Naive thymus-derived CD4-positive, alpha-beta T cell (primary cell): ENCODE data around the gene CYLD. TPM values are rescaled to one million over a fixed set of nuclear protein-coding genes. Genes with fewer than 3 reads are reported as not detected.

Experiments used
- ATAC-seq: fragments of 150-1000 bp; cut with Tn5 transposase; 2 replicates; pipeline ENCODE4 v1.10.0; 2021; ENCODE audit warnings: mild to moderate bottlenecking, moderate library complexity
- CTCF ChIA-PET: fragments of 350-600 bp; sonication (Branson Sonifier 250); formaldehyde crosslinking; loops from one replicate; lab custom pipeline; 2021; ENCODE audit warnings: antibody characterized with exemption; lab: Charles Lee
- POLR2A ChIA-PET: fragments of 350-600 bp; sonication (Branson Sonifier 250); formaldehyde crosslinking; loops from one replicate; lab custom pipeline; 2021; ENCODE audit warnings: antibody characterized with exemption, inconsistent platforms; lab: Charles Lee
- DNase-seq, 9 donors: peaks; one replicate each; pipeline versions ENCODE4 v3.0.0 to v3.0.0-alpha.2; 2020 to 2022; ENCODE audit warnings: mixed read lengths in 1 of 9
- H3K27ac ChIP-seq: one replicate; pipeline ENCODE4 v1.7.0; 2013; ENCODE audit warnings: mild to moderate bottlenecking, low read depth, low read length, moderate library complexity
- H3K27me3 ChIP-seq, 2 donors: one replicate each; pipeline ENCODE4 v1.7.0; 2013; ENCODE audit warnings: low read length in 2 of 2, mild to moderate bottlenecking in 2 of 2, moderate library complexity in 2 of 2; ENCODE audit not compliant: control insufficient read depth in 2 of 2, insufficient read depth in 2 of 2
- H3K36me3 ChIP-seq, 3 experiments: 1 replicate in 2 of 3; 2 replicates in 1 of 3; pipeline ENCODE4 v1.7.0; 2013; ENCODE audit warnings: low read length in 3 of 3, mild to moderate bottlenecking in 3 of 3, moderate library complexity in 1 of 3; ENCODE audit not compliant: insufficient read depth in 3 of 3, control insufficient read depth in 2 of 3
- H3K4me1 ChIP-seq, 2 donors: one replicate each; pipeline ENCODE4 v1.7.0; 2013; ENCODE audit warnings: low read length in 2 of 2, mild to moderate bottlenecking in 2 of 2, moderate library complexity in 1 of 2; ENCODE audit not compliant: control insufficient read depth in 2 of 2, insufficient read depth in 2 of 2
- H3K4me3 ChIP-seq: 2 replicates; pipeline ENCODE4 v1.7.0; 2013; ENCODE audit warnings: mild to moderate bottlenecking, low read length
- H3K9me3 ChIP-seq, 3 experiments: 1 replicate in 2 of 3; 2 replicates in 1 of 3; pipeline ENCODE4 v1.7.0; 2013; ENCODE audit warnings: low read length in 3 of 3; ENCODE audit not compliant: control insufficient read depth in 2 of 3
- H3K27ac Mint-ChIP-seq, 9 donors: one replicate each; pipeline ENCODE4 v1.8.0; 2020 to 2022; ENCODE audit warnings: mixed read lengths in 9 of 9, mild to moderate bottlenecking in 8 of 9, moderate library complexity in 5 of 9, inconsistent platforms in 2 of 9
- H3K27me3 Mint-ChIP-seq, 5 donors: one replicate each; pipeline ENCODE4 v1.8.0; 2021 to 2022; ENCODE audit warnings: mixed read lengths in 5 of 5, mild to moderate bottlenecking in 1 of 5
- H3K36me3 Mint-ChIP-seq, 5 donors: one replicate each; pipeline ENCODE4 v1.8.0; 2020 to 2022; ENCODE audit warnings: mixed read lengths in 5 of 5, mild to moderate bottlenecking in 3 of 5, inconsistent platforms in 1 of 5
- H3K4me1 Mint-ChIP-seq, 7 donors: one replicate each; pipeline ENCODE4 v1.8.0; 2020 to 2022; ENCODE audit warnings: mixed read lengths in 7 of 7, mild to moderate bottlenecking in 3 of 7, inconsistent platforms in 1 of 7
- H3K4me3 Mint-ChIP-seq, 10 donors: one replicate each; pipeline ENCODE4 v1.8.0; 2020 to 2022; ENCODE audit warnings: mild to moderate bottlenecking in 10 of 10, mixed read lengths in 10 of 10, moderate library complexity in 6 of 10, inconsistent platforms in 2 of 10
- H3K9me3 Mint-ChIP-seq, 11 donors: one replicate each; pipeline ENCODE4 v1.8.0; 2020 to 2022; ENCODE audit warnings: mixed read lengths in 11 of 11, mild to moderate bottlenecking in 4 of 11, inconsistent platforms in 1 of 11, moderate library complexity in 1 of 11
- intact Hi-C, 2 donors: fragments of 100-400 bp; cut with micrococcal nuclease; formaldehyde crosslinking; loops; one replicate each; pipeline ENCODE4 v1.15.1; 2023
- polyA plus RNA-seq, 2 donors: library from polyadenylated mRNA; unstranded; fragments of 300-500 nt; fragmentation: Illumina TruSeq; gene quantifications; one replicate each; pipeline ENCODE4 v1.2.3, GENCODE V29; 2021
- total RNA-seq, 6 experiments: library from RNA in 5 of 6; stranded (reverse) in 5 of 6; gene quantifications; 1 replicate in 5 of 6; 2 replicates in 1 of 6; pipeline ENCODE4 v1.2.3 and lab custom pipeline; 2021 to 2026

Gene CYLD
- total and polyA plus RNA-seq, 7 experiments from 2014 or later = 170 to 393 (median 276) TPM

DNA sequence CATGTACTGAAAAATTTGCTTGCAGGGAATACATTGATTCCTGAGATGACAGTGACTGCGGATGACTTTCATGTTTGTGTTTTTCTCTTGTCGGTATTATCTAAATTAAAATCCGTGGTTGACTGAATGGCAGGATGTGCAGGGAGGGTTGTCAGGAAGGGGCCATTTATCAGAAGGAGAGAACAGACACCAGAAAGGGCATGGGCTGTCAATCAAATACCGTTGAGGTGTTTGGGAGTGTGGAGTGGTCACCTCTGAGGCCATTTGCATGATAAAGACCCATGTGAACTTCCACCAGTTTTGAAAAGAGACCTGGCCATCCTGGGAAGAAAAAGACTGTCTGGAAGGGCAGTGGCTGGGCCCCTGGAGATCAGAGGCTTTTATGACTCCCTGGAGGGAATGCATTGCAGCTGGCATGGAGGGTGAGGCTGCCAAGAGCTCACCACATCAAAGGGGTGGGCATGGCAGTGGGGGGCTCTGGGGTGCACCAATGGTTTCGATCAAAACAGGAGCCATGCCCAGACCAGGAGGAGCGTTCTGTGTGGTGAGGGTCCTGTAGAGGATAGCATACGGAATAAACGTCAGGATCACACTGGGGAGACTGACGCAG, 67.1 kb downstream of the CYLD start:
- Histone ChIP-seq H3K36me3 (no peaks in the 10 kb centered on the region), H3K27me3 (no peaks in the 10 kb centered on the region), H3K4me3 (no peak overlapping the region), H3K4me1 (peaks cover 3 to 5% of the 10 kb centered on the region in 2 donors), H3K9me3 (no peaks in the 10 kb centered on the region), H3K27ac (no peak overlapping the region)
- Mint-ChIP-seq H3K27me3 (no peaks in the 10 kb centered on the region), H3K27ac (peak overlapping the region in 1 of 9 donors; percentile 77), H3K4me3 (no peak overlapping the region), H3K36me3 (no peaks in the 10 kb centered on the region), H3K4me1 (peaks cover 8 to 13% (median 11%) of the 10 kb centered on the region in 7 donors), H3K9me3 (peaks cover 0 to 1% (median 0%) of the 10 kb centered on the region in 11 donors)
- DNase-seq (no peak), ATAC-seq (no peak)
- ChIA-PET POLR2A (no interaction called here), CTCF (no interaction called here)
- intact Hi-C loops = loop anchor here in 1 of 2 donors (10.0 kb wide), 1 partner anchor 954 kb away; the partner anchor contains the start of gene ZNF423

GRCh38 chr16:50809561-50809960, 67.7 kb downstream of the CYLD start:
- CTCF ChIA-PET = interaction anchor here (1.5 kb wide), 1 partner anchor 785 kb away, joined by 3 read pairs; the partner anchor contains the start of gene CNEP1R1
- ATAC-seq = no peak
- Mint-ChIP-seq H3K4me1 (peaks cover 8 to 13% (median 11%) of the 10 kb centered on the region in 7 donors), H3K27ac (peak overlapping the region in 1 of 9 donors; percentile 77), H3K27me3 (no peaks in the 10 kb centered on the region), H3K4me3 (no peak overlapping the region), H3K36me3 (no peaks in the 10 kb centered on the region), H3K9me3 (peaks cover 0 to 1% (median 0%) of the 10 kb centered on the region in 11 donors)
- no peak overlapping the region for H3K4me3 ChIP-seq
- POLR2A ChIA-PET = no interaction called here
- H3K9me3 ChIP-seq = no peaks in the 10 kb centered on the region
- H3K36me3 ChIP-seq = no peaks in the 10 kb centered on the region
- peaks cover 3 to 5% of the 10 kb centered on the region in 2 donors for H3K4me1 ChIP-seq
- intact Hi-C loops = loop anchor here in 1 of 2 donors (10.0 kb wide), 1 partner anchor 955 kb away; the partner anchor contains the start of gene ZNF423
- DNase-seq = no peak
- H3K27me3 ChIP-seq = no peaks in the 10 kb centered on the region
- no peak overlapping the region for H3K27ac ChIP-seq

- no peak overlapping the region for H3K27ac ChIP-seq
- DNase-seq = no peak
- H3K27me3 Mint-ChIP-seq = no peaks in the 10 kb centered on the region
- no peak overlapping the region for H3K4me3 Mint-ChIP-seq
- no peak for ATAC-seq
- intact Hi-C loops = no loop called here
- no peaks in the 10 kb centered on the region for H3K9me3 ChIP-seq
- CTCF ChIA-PET = interaction anchor here (1.5 kb wide), 1 partner anchor 786 kb away, joined by 3 read pairs; the partner anchor contains the start of gene CNEP1R1
- H3K27me3 ChIP-seq = no peaks in the 10 kb centered on the region
- H3K27ac Mint-ChIP-seq = no peak overlapping the region
- no peaks in the 10 kb centered on the region for H3K36me3 Mint-ChIP-seq
- POLR2A ChIA-PET = no interaction called here
- no peak overlapping the region for H3K4me3 ChIP-seq
- peaks cover 0 to 1% (median 0%) of the 10 kb centered on the region in 11 donors for H3K9me3 Mint-ChIP-seq
- H3K4me1 ChIP-seq = peaks cover 3 to 5% of the 10 kb centered on the region in 2 donors
- H3K36me3 ChIP-seq = no peaks in the 10 kb centered on the region
- peaks cover 8 to 13% (median 11%) of the 10 kb centered on the region in 7 donors for H3K4me1 Mint-ChIP-seq
Observed at GRCh38 chr16:50810241-50810965, 68.5 kb downstream of the CYLD start.

DNA sequence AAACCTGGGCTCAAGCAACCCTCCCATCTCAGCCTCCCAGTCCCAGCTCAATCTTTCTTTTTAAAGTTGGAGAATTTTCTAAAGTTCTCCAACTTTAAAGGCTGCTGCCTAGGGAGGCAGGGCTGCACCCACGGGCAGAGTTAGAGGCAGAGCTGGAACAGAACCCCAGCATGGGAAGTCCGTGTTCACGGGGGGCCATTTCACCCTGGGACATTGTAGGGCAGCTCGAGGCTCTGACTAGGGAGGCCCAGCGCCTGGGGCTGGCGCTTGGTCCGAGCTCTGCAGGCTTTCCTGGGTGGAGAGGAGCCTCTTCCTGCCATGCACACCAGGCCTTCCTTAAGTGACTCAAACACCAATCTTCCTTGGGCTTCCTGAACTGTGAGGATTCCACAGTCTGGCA, 70.2 kb downstream of the CYLD start:
- Mint-ChIP-seq H3K36me3 (no peaks in the 10 kb centered on the region), H3K27ac (no peak overlapping the region), H3K4me1 (no peaks in the 10 kb centered on the region), H3K4me3 (no peak overlapping the region), H3K27me3 (no peaks in the 10 kb centered on the region), H3K9me3 (no peaks in the 10 kb centered on the region)
- no peaks in the 10 kb centered on the region for H3K36me3 ChIP-seq
- no peaks in the 10 kb centered on the region for H3K4me1 ChIP-seq
- ATAC-seq (no peak), DNase-seq (no peak)
- H3K4me3 ChIP-seq = no peak overlapping the region
- no peaks in the 10 kb centered on the region for H3K27me3 ChIP-seq
- ChIA-PET CTCF (no interaction called here), POLR2A (no interaction called here)
- intact Hi-C loops = no loop called here
- H3K9me3 ChIP-seq = no peaks in the 10 kb centered on the region
- no peak overlapping the region for H3K27ac ChIP-seq

DNA sequence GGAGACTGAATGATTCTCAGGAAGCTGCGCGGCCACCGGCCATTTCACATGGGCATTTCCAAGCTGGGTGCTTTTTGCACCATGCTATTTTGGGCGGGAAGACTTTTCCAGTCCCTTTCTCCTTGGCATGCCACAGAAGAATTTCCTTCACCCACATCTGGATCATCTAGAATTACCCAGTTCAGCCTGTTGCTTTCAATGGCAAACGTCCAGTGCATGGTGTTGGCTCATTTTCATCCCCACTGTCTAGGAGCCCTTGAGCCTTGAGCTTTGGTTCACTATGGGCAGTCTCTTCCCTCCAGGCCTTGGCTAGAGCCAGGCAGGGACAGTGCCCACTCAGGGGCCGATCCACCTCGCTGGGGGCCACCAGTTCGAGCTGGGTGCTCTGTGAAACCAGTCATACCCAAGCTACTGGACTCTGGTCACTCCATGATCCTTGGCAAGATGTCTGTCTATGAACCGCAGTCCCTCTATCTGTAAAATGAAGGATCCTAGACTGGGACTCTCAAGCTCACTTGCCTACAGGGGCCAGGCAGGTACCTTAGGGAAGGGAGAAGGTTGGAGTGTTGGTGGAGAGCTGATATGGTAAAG, 71.1 kb downstream of the CYLD start:
- DNase-seq = no peak
- no peak overlapping the region for H3K27ac ChIP-seq
- H3K27me3 ChIP-seq = no peaks in the 10 kb centered on the region
- no peak overlapping the region for H3K27ac Mint-ChIP-seq
- H3K36me3 Mint-ChIP-seq = no peaks in the 10 kb centered on the region
- H3K27me3 Mint-ChIP-seq = no peaks in the 10 kb centered on the region
- H3K36me3 ChIP-seq = no peaks in the 10 kb centered on the region
- intact Hi-C loops = no loop called here
- H3K4me1 Mint-ChIP-seq = no peaks in the 10 kb centered on the region
- no peaks in the 10 kb centered on the region for H3K9me3 ChIP-seq
- no peaks in the 10 kb centered on the region for H3K9me3 Mint-ChIP-seq
- ChIA-PET CTCF (no interaction called here), POLR2A (no interaction called here)
- no peak for ATAC-seq
- no peak overlapping the region for H3K4me3 Mint-ChIP-seq
- H3K4me3 ChIP-seq = no peak overlapping the region
- no peaks in the 10 kb centered on the region for H3K4me1 ChIP-seq

- no peaks in the 10 kb centered on the region for H3K4me1 Mint-ChIP-seq
- DNase-seq (no peak), ATAC-seq (no peak)
- no peaks in the 10 kb centered on the region for H3K27me3 Mint-ChIP-seq
- CTCF ChIA-PET = interaction anchor here (0.8 kb wide), 1 partner anchor 9 kb away, joined by 3 read pairs; no protein-coding TSS in a partner anchor
- Histone ChIP-seq H3K36me3 (no peaks in the 10 kb centered on the region), H3K27ac (no peak overlapping the region), H3K27me3 (no peaks in the 10 kb centered on the region), H3K9me3 (no peaks in the 10 kb centered on the region), H3K4me1 (no peaks in the 10 kb centered on the region), H3K4me3 (no peak overlapping the region)
- POLR2A ChIA-PET = no interaction called here
- no peak overlapping the region for H3K27ac Mint-ChIP-seq
- no peaks in the 10 kb centered on the region for H3K36me3 Mint-ChIP-seq
- no peaks in the 10 kb centered on the region for H3K9me3 Mint-ChIP-seq
- no peak overlapping the region for H3K4me3 Mint-ChIP-seq
- intact Hi-C loops = no loop called here
Observed at GRCh38 chr16:50814052-50814451, 72.2 kb downstream of the CYLD start.
